IPS-11a (cell line): ENCODE measurements around the gene ELF4.
"Not testable (repeated sequence)": the region's sequence is repeated elsewhere in the genome, so short reads cannot be mapped to it uniquely, and the experiment has no call there.

Source experiments
- H3K4me3 ChIP-seq: one replicate; pipeline ENCODE4 v1.5.1; 2013; ENCODE audit warnings: low read depth, low read length, control low read depth

Gene ELF4

DNA sequence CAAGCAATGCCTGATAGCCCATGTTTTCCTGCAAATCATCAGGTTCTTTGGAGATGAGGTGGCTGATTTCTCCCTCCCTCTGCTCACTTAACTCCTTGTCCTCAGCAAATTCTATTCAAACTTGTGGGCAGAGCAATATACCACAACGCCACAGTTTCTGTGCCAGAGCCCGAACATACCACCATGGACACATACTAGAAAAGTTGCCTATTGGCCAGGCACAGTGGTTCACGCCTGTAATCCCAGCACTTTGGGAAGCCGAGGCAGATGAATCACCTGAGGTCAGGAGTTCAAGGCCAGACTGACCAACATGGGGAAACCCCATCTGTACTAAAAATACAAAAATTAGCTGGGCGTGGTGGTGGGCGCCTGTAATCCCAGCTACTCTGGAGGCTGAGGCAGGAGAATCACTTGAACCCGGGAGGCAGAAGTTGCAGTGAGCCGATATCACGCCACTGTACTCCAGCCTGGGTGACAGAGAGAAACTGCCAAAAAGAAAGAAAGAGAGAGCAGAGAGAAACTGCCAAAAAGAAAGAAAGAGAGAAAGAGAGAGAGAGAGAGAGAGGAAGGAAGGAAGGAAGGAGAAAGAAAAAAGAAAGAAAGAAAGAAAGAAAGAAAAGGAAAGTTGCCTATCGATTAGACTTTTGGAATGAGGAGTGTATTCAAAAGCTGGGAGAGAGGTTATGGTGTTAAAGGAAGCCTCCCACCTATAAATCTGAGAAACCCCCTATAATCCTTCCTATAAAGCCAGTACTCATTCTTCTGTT is 5.0 kb upstream of the ELF4 start:
- not testable (repeated sequence) for H3K4me3 ChIP-seq

DNA sequence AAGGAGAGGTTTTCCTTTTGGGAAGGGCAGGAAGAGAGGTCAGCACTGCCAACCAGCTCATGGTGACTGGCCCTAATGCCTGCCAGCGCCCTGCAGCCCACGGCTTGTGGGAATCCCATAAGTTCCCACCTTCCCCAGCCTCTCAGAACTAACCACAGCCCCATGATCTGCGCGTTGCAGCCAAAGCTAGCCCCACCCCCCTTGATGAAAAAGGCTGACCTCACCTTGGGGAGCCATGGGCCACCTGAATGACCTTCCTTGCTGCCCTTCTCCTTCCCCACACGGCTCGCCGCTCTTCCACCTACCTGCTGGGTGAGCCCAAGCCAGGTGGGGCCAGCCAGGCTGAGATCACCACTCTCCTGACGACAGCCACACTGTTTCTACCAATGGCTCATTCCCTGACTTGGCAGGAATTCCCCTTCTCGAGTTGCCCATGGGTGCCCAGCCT is 3.9 kb upstream of the ELF4 start:
- H3K4me3 ChIP-seq = no peak overlapping the region

GRCh38 chrX:130111220-130112154 is 1.2 kb upstream of the ELF4 start:
- peak overlapping the region; percentile 8 for H3K4me3 ChIP-seq

GRCh38 chrX:130109429-130110378 is 593 bp downstream of the ELF4 start:
- H3K4me3 ChIP-seq = peak overlapping the region; percentile 20

DNA sequence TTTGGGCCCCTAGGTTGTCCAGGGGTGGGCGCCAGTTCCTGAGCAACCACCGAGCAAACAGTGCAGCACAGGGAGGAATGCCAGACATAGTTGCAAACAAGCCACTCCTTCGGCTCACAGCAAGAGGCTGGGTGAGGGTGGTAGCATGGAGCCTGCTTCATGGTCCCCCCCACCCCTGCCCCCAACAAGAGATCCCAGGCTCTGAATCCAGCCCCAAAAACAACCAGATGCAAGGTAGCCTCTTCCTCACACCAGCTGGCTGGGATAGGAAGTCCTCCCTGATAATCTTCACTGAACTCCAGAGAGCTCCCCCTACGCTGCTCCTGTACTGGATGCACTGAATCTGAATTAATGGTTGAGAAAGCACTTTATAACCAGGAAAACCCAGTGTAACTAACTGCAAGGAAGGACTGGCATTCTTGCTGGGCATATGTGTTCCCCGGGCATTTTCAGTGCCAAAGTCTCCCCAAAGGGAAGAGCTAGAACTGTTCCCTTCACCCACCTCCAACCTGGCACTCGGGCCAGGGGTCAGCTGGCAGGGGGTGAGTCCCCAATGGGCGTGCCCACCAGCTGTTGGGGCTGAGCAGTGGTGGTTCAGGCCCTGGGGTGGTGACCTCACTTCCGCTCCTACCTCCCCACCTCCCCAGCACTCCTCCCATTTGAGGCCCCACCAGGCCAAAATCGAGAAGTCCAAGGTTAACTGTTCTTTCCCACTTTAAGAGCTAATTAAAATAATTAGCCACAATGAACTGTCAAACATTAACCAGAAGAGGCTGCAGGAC is 1.5 kb downstream of the ELF4 start:
- no peak overlapping the region for H3K4me3 ChIP-seq

GRCh38 chrX:130106071-130106470 is 4.2 kb downstream of the ELF4 start:
- H3K4me3 ChIP-seq = no peak overlapping the region

GRCh38 chrX:130105244-130105643 is 5.1 kb downstream of the ELF4 start:
- no peak overlapping the region for H3K4me3 ChIP-seq

- no peak overlapping the region for H3K4me3 ChIP-seq
Measured at GRCh38 chrX:130103605-130104004, 6.7 kb downstream of the ELF4 start.

- H3K4me3 ChIP-seq = no peak overlapping the region
Measured at GRCh38 chrX:130100180-130100579, 10.1 kb downstream of the ELF4 start.

DNA sequence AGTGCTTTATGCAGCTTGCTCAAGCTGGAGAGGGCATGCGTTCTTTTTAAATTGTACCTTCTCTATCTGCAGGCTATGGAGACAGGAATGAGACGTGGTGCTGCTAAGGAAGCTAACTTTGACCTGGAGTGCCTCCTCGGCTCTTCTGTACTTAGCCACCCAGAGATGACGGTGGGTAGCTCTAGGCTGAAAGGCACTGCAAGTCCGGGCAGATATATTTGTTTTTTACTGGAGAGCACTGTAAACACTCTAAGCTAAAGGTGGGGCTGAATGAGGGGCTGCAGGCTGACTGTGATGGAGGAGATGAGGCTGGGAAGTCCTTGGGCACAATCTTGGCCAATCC is 12.1 kb downstream of the ELF4 start:
- H3K4me3 ChIP-seq = no peak overlapping the region

DNA sequence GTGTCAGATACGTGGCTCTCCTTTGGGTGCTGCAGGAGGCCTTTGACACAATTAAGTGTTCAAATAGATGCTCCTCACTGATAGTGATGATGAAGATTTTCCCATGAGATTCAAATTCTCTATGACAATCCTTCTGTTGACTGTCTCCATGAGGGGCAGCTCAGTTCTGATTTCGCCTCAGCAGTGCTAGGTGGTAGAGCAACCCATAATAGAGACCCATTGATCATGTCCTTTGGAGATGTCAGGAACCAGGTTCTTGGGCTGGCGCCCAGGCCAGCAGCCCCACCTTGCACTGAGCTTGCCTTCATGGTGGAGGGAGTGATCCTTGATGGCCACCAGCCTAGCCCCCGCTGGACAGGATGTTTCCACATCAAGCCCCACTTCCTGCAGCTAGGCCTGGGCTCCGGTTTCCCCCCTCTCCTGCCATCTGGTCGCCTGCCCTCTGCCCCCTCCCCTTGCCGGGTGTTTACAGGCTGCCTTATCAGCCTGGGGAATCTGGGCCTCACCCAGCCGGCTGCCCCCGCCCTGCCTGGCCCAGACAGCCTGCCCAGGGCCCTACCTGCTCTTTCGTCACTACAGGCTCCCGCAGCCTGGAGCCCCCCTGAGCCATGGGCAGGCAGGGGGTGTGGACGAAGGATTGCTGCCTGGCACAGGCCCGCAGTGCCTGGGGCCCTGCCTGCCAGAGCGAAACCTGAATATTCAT is 12.6 kb downstream of the ELF4 start:
- H3K4me3 ChIP-seq = no peak overlapping the region

- no peak overlapping the region for H3K4me3 ChIP-seq
Measured at GRCh38 chrX:130095249-130096030, 14.9 kb downstream of the ELF4 start.

- no peak overlapping the region for H3K4me3 ChIP-seq
Measured at GRCh38 chrX:130094696-130095095, 15.6 kb downstream of the ELF4 start.

- H3K4me3 ChIP-seq = no peak overlapping the region
Measured at GRCh38 chrX:130093271-130093670, 17.0 kb downstream of the ELF4 start.

GRCh38 chrX:130091980-130092522 is 18.2 kb downstream of the ELF4 start:
- no peak overlapping the region for H3K4me3 ChIP-seq

GRCh38 chrX:130090364-130090763 is 19.9 kb downstream of the ELF4 start:
- no peak overlapping the region for H3K4me3 ChIP-seq

GRCh38 chrX:130086447-130087206 is 23.7 kb downstream of the ELF4 start:
- no peak overlapping the region for H3K4me3 ChIP-seq
